ENCODE measurements around the gene ANKRD13B.

The ANKRD13B gene

DNA sequence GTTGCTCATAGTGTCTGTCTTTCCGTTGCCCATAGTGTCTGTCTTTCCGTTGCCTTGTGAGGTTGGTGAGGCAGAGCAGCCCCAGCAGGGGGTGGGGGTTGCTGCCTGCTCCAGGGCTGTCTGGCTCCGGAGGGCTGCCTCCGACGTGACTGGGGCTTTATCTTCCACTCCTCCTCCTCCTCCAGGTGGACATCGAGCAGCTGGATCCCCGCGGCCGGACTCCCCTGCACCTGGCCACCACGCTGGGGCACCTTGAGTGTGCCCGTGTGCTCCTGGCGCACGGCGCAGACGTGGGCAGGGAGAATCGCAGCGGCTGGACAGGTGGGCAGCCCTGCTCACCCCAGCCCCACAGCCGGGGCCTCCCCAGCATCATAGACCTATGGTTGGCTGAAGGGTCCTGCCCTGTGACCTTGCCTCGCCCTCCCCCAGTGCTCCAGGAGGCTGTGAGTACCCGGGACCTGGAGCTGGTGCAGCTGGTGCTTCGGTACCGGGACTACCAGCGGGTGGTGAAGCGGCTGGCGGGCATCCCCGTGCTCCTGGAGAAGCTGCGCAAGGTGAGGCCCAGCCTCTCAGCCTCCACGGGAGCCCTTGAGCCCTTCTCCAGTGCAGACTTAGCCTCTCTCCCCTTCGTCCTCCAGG is 14.7 kb downstream of the ANKRD13B start:
- no peak overlapping the region for H3K4me3 ChIP-seq (ENCODE audit: low read depth, low read length)
- TF ChIP-seq, protein P1, sequence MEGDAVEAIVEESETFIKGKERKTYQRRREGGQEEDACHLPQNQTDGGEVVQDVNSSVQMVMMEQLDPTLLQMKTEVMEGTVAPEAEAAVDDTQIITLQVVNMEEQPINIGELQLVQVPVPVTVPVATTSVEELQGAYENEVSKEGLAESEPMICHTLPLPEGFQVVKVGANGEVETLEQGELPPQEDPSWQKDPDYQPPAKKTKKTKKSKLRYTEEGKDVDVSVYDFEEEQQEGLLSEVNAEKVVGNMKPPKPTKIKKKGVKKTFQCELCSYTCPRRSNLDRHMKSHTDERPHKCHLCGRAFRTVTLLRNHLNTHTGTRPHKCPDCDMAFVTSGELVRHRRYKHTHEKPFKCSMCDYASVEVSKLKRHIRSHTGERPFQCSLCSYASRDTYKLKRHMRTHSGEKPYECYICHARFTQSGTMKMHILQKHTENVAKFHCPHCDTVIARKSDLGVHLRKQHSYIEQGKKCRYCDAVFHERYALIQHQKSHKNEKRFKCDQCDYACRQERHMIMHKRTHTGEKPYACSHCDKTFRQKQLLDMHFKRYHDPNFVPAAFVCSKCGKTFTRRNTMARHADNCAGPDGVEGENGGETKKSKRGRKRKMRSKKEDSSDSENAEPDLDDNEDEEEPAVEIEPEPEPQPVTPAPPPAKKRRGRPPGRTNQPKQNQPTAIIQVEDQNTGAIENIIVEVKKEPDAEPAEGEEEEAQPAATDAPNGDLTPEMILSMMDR (IDR thresholded peaks at IDR 0.05): no peak
- no peaks in the 10 kb centered on the region for H3K27me3 ChIP-seq (ENCODE audit: control insufficient read depth, insufficient read depth, low read length)
- H3K4me2 ChIP-seq (ENCODE audit: low read length): no peak overlapping the region
- H3K9me3 ChIP-seq (ENCODE audit: control insufficient read depth, low read length): no peaks in the 10 kb centered on the region
- H3K36me3 ChIP-seq (ENCODE audit: control insufficient read depth, insufficient read depth, low read length): no peaks in the 10 kb centered on the region
- no peak overlapping the region for H3K27ac ChIP-seq
- no peaks in the 10 kb centered on the region for H3K79me2 ChIP-seq
- H2AFZ ChIP-seq: no peak overlapping the region
- no peaks in the 10 kb centered on the region for H3K4me1 ChIP-seq
- H3K9ac ChIP-seq: no peak overlapping the region

DNA sequence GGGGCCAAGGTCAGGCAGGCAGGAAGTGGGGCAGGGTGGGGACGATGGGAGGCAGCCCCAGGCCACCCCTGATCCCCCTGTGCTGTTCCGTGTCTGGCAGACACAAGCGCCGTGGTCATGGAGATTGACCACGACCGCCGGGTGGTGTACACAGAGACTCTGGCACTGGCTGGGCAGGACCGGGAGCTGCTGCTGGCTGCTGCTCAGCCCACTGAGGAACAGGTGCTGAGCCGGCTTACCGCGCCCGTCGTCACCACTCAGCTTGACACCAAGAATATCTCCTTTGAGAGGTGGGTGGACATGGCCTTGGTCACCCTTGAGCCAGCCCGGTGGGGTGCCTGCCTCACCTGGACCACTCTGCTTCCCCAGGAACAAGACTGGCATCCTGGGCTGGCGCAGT is 16.1 kb downstream of the ANKRD13B start:
- H3K27me3 ChIP-seq (ENCODE audit: control insufficient read depth, insufficient read depth, low read length): no peaks in the 10 kb centered on the region
- no peak overlapping the region for H3K4me3 ChIP-seq (ENCODE audit: low read depth, low read length)
- H3K9ac ChIP-seq: no peak overlapping the region
- peaks cover 3% of the 10 kb centered on the region for H3K4me1 ChIP-seq
- H3K9me3 ChIP-seq (ENCODE audit: control insufficient read depth, low read length): no peaks in the 10 kb centered on the region
- no peaks in the 10 kb centered on the region for H3K79me2 ChIP-seq
- no peaks in the 10 kb centered on the region for H3K36me3 ChIP-seq (ENCODE audit: control insufficient read depth, insufficient read depth, low read length)
- TF ChIP-seq, protein P1 (IDR thresholded peaks at IDR 0.05): no peak
- no peak overlapping the region for H3K4me2 ChIP-seq (ENCODE audit: low read length)
- no peak overlapping the region for H2AFZ ChIP-seq
- no peak overlapping the region for H3K27ac ChIP-seq

DNA sequence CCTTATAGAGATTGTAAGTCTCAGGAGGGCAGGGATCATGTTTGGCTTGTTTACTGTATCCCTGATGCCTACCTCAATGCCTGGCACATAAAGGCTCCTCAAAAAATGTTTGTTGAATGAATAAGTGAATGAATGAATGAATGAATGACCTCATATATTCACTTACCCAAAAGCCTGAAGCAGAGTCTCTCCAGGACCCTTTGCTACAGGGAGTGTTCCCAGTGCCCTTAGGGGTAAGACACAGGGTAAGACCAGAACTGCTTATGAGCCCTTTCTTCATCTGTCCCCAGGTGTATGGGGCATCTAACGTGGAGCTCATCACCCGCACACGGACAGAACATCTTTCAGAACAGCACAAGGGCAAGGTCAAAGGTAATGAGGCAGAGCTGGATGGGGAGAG is 17.5 kb downstream of the ANKRD13B start:
- H3K27me3 ChIP-seq (ENCODE audit: control insufficient read depth, insufficient read depth, low read length): no peaks in the 10 kb centered on the region
- H3K9ac ChIP-seq: no peak overlapping the region
- TF ChIP-seq, protein P1 (IDR thresholded peaks at IDR 0.05): no peak
- no peak overlapping the region for H3K4me3 ChIP-seq (ENCODE audit: low read depth, low read length)
- H3K9me3 ChIP-seq (ENCODE audit: control insufficient read depth, low read length): no peaks in the 10 kb centered on the region
- peaks cover 5% of the 10 kb centered on the region for H3K4me1 ChIP-seq
- no peak overlapping the region for H3K27ac ChIP-seq
- no peak overlapping the region for H3K4me2 ChIP-seq (ENCODE audit: low read length)
- H2AFZ ChIP-seq: no peak overlapping the region
- H3K36me3 ChIP-seq (ENCODE audit: control insufficient read depth, insufficient read depth, low read length): no peaks in the 10 kb centered on the region
- H3K79me2 ChIP-seq: no peaks in the 10 kb centered on the region

DNA sequence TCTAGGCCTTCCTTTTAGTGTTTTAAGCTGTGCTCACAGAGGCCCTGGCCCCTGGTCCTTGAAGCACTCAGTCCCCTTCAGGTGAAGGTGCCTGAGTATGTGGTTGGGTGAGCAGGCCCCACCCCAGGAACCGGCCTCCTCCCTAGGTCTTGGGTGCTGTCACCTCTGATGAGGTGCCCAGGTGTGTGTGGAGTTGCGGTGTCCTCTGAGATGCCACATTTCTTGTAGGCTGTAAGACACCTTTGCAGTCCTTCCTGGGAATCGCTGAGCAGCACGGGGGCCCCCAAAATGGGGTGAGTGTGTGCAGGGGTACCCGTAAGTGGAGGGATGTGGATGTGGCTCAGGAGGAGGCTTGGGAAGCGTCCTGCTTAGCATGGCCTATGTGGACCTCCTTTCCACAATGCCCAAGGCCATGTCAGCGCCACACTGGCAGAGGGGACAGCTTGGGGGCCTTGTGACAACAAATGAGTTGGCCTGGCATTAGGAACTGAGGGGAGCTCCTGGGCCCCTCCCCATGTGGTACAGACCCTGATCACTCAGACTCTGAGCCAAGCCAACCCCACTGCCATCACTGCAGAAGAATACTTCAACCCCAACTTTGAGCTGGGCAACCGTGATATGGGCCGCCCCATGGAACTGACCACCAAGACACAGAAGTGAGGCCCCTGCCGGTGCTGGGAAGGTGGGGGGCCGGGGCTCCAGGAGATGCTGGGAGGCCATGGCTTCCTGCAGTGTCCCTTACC is 18.6 kb downstream of the ANKRD13B start:
- no peak overlapping the region for H3K4me2 ChIP-seq (ENCODE audit: low read length)
- peaks cover 11% of the 10 kb centered on the region for H3K4me1 ChIP-seq
- no peak overlapping the region for H3K9ac ChIP-seq
- no peaks in the 10 kb centered on the region for H3K9me3 ChIP-seq (ENCODE audit: control insufficient read depth, low read length)
- H3K79me2 ChIP-seq: no peaks in the 10 kb centered on the region
- no peaks in the 10 kb centered on the region for H3K27me3 ChIP-seq (ENCODE audit: control insufficient read depth, insufficient read depth, low read length)
- H3K27ac ChIP-seq: no peak overlapping the region
- TF ChIP-seq, protein P1 (IDR thresholded peaks at IDR 0.05): no peak
- no peak overlapping the region for H3K4me3 ChIP-seq (ENCODE audit: low read depth, low read length)
- no peak overlapping the region for H2AFZ ChIP-seq
- H3K36me3 ChIP-seq (ENCODE audit: control insufficient read depth, insufficient read depth, low read length): no peaks in the 10 kb centered on the region

DNA sequence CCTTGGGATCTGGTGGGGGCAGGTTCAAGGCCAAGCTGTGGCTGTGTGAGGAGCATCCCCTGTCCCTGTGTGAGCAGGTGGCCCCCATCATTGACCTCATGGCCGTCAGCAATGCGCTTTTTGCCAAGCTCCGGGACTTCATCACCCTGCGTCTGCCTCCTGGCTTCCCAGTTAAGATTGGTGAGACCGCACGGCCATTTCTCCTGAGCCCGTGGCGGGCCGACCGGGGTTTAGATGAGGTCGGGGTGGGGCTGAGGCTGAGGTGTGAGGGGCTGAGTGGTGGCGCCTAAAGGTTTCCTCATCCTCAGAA is 19.1 kb downstream of the ANKRD13B start:
- TF ChIP-seq, protein P1 (IDR thresholded peaks at IDR 0.05): no peak

More for the DNA sequence above, 19.1 kb downstream of the ANKRD13B start:
- no peaks in the 10 kb centered on the region for H3K27me3 ChIP-seq (ENCODE audit: control insufficient read depth, insufficient read depth, low read length)
- no peak overlapping the region for H3K9ac ChIP-seq
- no peaks in the 10 kb centered on the region for H3K79me2 ChIP-seq
- H3K4me3 ChIP-seq (ENCODE audit: low read depth, low read length): no peak overlapping the region
- no peak overlapping the region for H2AFZ ChIP-seq
- H3K36me3 ChIP-seq (ENCODE audit: control insufficient read depth, insufficient read depth, low read length): no peaks in the 10 kb centered on the region
- H3K4me2 ChIP-seq (ENCODE audit: low read length): no peak overlapping the region
- H3K27ac ChIP-seq: no peak overlapping the region
- H3K4me1 ChIP-seq: peaks cover 11% of the 10 kb centered on the region
- no peaks in the 10 kb centered on the region for H3K9me3 ChIP-seq (ENCODE audit: control insufficient read depth, low read length)

Measured in parathyroid adenoma (tissue), 2 donors.